Measurements from ENCODE around the gene SUDS3. TPM values are rescaled to one million over a fixed set of nuclear protein-coding genes. Genes with fewer than 3 reads are reported as not detected.
A peak's percentile ranks its signal among the peaks of the same experiment; 100 is the strongest.

SUDS3 gene
- polyA plus RNA-seq, 4 donors = 42.5 to 54.7 (median 50.1) TPM

DNA sequence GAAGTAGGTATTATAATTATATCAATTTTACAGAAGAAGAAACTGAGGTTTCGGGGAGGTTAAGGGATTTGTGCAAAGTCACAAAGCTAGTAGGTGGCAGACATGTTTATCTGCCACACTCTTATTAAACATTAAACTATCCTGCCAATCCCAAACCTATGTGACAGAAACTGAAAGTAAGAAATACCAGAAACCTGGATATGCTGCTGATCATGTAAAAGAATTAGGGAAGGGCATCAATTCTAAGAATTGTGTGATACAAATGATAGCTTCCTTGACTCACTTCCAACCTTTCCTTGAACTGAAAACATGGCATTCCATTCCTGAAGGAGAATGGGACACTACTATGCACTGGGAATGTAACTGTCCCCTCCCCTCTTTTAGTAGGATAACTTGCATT is 20.5 kb upstream of the SUDS3 start:
- no peak for DNase-seq (ENCODE audit: low read depth in 4 of 4, low spot score in 3 of 4)

DNA sequence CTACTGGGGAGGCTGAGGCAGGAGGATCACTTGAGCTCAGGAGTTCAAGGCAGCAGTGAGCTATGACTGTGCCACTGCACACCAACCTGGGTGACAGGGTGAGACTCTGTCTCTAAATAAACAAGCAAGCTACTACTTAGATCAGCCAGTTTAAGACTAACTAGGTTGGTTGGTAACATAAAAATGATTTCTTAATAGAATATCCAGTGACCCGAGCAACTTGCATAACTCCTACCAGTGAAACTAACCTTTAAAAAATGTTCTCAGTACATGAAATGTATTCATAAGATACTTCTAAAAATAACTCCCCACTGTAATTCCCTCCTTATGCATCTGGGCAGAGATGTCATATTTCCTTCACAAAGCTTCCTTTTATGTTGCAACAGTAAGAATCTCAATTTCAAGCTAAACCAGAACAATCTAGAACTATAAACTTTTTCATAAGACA is 19.5 kb upstream of the SUDS3 start:
- DNase-seq (ENCODE audit: low read depth in 4 of 4, low spot score in 3 of 4) = no peak

DNA sequence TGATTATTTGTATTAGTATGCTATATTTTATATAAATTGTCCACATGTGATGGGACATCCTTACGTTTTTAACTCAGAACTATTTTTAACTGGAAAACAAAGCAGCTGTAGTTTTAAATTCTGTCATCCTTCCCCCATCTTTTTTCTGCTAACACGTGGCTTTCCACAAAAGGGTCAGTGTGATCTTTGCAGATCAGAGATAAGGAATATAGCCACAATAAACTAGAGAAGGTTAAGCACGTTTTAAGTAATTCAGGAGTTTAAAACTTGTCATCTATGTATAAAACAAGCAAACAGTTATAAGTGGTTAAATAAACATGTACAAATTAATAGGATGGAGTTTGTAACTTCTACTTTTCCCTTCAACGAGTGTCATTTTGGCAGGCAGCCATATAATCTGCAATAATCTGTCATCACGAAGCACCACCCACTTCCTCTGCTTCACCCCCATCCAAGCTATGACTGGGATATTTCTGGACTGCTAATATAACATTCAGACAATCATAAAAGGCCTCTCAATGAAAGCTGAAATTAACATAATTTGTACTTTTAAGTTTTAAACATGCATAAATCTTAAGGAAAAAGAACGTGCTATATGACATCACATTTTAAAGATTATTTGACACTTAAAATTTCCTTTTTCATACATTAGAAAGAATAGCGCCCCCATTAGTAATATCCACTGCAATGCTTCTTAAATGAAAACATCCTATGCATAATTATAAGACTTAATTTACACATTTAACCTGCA is 18.9 kb upstream of the SUDS3 start:
- DNase-seq (ENCODE audit: low read depth in 4 of 4, low spot score in 3 of 4) = no peak

GRCh38 chr12:118358008-118358359 is 18.4 kb upstream of the SUDS3 start:
- no peak for DNase-seq (ENCODE audit: low read depth in 4 of 4, low spot score in 3 of 4)

- no peak for DNase-seq (ENCODE audit: low read depth in 4 of 4, low spot score in 3 of 4)
Measured at GRCh38 chr12:118358612-118359540, 17.5 kb upstream of the SUDS3 start.

DNA sequence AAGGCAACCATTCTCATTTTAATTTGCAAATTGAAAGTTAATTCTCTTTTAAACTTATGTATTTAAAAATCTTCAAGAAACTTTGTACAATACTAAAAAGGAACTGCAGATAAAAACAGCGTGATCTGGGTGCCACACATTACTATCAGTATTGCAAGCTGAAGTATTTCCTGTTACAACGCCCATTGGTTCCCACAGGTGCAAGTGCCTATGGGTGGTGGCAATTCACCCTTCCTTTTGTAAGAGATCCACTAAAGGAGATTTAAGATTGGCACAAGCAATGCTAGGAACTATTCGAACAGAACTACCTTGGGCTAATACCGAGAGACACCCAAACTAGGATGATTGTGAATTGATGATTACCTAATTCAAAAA is 16.8 kb upstream of the SUDS3 start:
- DNase-seq (ENCODE audit: low read depth in 4 of 4, low spot score in 3 of 4) = no peak

DNA sequence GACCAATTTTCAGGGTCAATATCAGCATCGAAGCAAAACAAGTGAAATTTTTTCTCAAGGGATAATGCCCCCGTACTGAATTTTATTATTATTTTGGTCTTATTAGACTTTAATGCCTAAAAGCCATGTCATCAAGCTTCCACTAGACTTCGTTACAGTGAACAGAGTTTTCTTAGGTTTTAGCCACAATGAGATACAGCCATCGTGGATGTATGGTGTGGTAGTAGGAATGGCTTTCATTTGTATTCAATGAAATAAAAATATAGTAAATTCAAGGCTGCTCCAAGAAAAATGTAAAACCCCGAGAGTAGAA is 15.3 kb upstream of the SUDS3 start:
- no peak for DNase-seq (ENCODE audit: low read depth in 4 of 4, low spot score in 3 of 4)

- DNase-seq (ENCODE audit: low read depth in 4 of 4, low spot score in 3 of 4) = no peak
Measured at GRCh38 chr12:118361889-118362288, 14.5 kb upstream of the SUDS3 start.

DNA sequence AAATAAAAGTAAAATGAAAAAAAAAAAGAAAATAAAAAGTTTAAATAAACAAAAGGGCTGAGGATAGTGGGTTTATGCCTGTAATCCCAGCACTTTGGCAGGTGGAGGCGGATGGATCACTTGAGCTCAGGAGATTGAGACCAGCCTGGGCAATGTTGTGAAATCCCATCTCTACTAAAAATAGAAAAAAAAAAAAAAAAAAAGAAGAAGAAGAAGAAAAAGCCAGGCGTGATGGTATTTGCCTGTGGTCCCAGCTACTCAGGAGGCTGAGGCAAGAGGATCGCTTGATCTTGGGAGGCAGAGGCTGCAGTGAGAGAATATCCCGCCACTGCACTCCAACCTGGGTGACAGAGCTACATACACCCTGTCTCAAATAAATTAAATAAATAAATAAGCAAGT is 7.5 kb upstream of the SUDS3 start:
- DNase-seq (ENCODE audit: low read depth in 4 of 4, low spot score in 3 of 4) = no peak

- DNase-seq (ENCODE audit: low read depth in 4 of 4, low spot score in 3 of 4) = no peak
Measured at GRCh38 chr12:118370601-118371000, 5.8 kb upstream of the SUDS3 start.

DNA sequence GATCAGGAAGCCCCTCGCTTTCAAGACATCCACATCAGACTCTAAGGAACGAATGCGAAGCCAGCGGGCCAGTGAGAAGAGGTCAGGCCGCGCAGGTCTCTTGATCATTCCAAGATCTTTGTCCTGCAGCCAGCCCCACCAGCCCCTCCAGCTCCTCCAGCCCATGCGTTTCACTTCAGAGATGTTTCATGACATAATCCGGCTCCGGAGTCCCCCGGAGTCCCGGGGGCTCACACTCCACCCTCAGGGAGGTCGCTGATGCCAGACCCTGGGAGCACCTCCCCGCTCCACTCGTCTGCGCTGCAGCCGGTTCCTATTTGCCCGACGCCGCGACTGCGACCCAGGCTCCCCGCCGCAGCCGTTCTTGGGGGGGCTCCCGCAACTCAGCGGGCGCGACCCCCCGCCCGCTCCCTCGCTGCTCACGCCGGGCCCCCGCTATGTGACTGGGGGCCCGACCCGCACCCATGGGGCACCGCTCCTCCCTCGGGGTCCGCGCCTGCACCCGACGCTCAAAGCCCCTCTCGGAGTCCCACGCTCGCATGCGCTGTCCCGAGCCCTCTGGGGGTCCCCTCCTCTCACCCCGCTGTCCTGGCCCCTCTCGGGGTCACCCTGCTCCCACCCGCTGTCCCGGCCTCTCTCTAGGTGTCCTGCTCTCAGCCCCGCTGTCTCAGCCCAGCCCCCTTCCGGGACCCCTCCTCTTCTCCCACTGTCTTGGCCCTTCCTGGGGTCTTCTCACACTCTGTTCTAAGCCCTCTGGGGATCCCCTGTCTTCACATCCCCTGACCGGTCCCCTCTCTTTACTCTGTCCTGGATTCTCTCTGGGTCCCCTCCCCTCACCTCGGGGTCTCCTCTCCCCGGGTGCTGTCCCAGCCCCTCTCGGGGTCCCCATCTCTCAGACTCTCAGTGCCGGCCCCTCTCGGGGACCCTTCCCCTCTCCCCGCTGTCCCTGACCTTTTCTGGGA is 4.8 kb upstream of the SUDS3 start:
- DNase-seq (ENCODE audit: low read depth in 4 of 4, low spot score in 3 of 4) = no peak

- DNase-seq (ENCODE audit: low read depth in 4 of 4, low spot score in 3 of 4) = peak; percentile 87 to 94 (median 92)
Measured at GRCh38 chr12:118372541-118373495, 3.5 kb upstream of the SUDS3 start, which contains the start of gene TAOK3. TAOK3 (minus strand) TSS chr12:118372907; CDS start chr12:118255567, 117,340 bp downstream.

DNA sequence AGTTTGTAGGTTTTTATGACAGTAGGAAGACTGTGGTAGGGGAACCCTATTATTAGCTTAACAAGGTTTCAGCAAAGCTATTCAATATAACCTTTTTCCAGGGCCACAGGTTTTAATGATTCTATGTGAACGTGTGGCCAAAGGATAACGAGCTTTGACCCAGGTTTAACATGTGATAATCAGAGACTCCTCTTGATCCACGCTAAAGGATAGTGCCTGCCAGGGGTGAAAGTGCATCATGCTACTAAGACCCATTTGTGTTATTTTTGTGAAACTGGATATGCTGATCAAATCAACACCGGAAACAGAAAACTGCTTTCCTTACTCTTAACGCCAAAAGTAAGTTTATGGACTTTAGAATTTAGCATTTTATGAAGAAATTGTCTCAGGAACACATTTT is 2.7 kb upstream of the SUDS3 start:
- no peak for DNase-seq (ENCODE audit: low read depth in 4 of 4, low spot score in 3 of 4)

DNA sequence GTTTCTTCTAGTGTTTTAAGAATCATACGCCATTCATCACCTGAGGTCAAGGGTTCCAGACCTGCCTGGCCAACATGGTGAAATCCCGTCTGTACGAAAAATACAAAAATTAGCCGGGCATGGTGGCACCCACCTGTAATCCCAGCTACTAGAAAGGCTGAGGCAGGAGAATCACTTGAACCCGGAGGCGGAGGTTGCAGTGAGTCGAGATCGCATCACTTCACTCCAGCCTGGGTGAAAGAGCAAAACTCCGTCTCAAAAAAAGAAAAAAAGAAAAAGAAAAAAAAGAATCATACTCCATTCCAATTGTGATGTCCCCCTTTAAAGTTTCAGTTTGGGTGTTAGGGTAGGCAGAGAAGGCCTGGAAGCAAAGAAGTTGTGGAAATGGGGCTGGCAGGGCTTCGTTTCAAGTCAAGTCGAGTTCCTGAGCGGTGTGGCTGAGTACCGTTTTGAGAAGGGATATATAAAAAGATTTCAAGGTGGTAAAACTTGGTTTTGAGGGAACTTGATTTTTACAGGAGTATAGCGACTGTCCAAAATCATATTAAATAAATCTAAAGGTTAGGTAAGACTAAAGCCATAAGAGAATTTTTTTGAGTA is 2.1 kb upstream of the SUDS3 start:
- no peak for DNase-seq (ENCODE audit: low read depth in 4 of 4, low spot score in 3 of 4)

- DNase-seq (ENCODE audit: low read depth in 4 of 4, low spot score in 3 of 4) = no peak
Measured at GRCh38 chr12:118374909-118375308, 1.4 kb upstream of the SUDS3 start.

- no peak for DNase-seq (ENCODE audit: low read depth in 4 of 4, low spot score in 3 of 4)
Measured at GRCh38 chr12:118375348-118375747, 1.0 kb upstream of the SUDS3 start.

GRCh38 chr12:118377021-118377883 is 897 bp downstream of the SUDS3 start:
- no peak for DNase-seq (ENCODE audit: low read depth in 4 of 4, low spot score in 3 of 4)

- DNase-seq (ENCODE audit: low read depth in 4 of 4, low spot score in 3 of 4) = peak in 1 of 4 donors; percentile 50
Measured at GRCh38 chr12:118377884-118378470, 1.6 kb downstream of the SUDS3 start.

All from right renal pelvis (tissue), 4 donors.